Measurements from ENCODE around the gene PPP2R1B. TPM values are rescaled to one million over a fixed set of nuclear protein-coding genes. Genes with fewer than 3 reads are reported as not detected.

The PPP2R1B gene
- total and polyA plus RNA-seq, 4 donors: 33.2 to 316 (median 52.5) TPM

- H3K9ac ChIP-seq (ENCODE audit: low read depth in 1 of 2, low read length in 2 of 2): no peak overlapping the region
- H3K4me3 ChIP-seq (ENCODE audit: low read depth in 1 of 3, low read length in 3 of 3): no peak overlapping the region
- no peak for DNase-seq (ENCODE audit: low spot score)
- TF ChIP-seq HNF4A (conservative IDR thresholded peaks at IDR 0.05) (no peak), MAX (IDR thresholded peaks at IDR 0.05) (no peak), JUND (IDR thresholded peaks at IDR 0.05) (no peak), ATF3 (IDR thresholded peaks at IDR 0.05) (no peak), HNF4G (IDR thresholded peaks at IDR 0.05) (no peak), GABPA (IDR thresholded peaks at IDR 0.05 in 1 of 2, conservative IDR thresholded peaks at IDR 0.05 in 1 of 2) (no peak), SP1 (IDR thresholded peaks at IDR 0.05) (no peak), CTCF (IDR thresholded peaks at IDR 0.05; ENCODE audit: low read depth, low read length, missing input control) (no peak), REST (IDR thresholded peaks at IDR 0.05) (no peak), FOXA1 (IDR thresholded peaks at IDR 0.05) (no peak), YY1 (IDR thresholded peaks at IDR 0.05) (no peak), EGR1 (IDR thresholded peaks at IDR 0.05; ENCODE audit: low read depth in 2 of 2) (no peak)
- H3K4me1 ChIP-seq (ENCODE audit: control insufficient read depth in 4 of 4, insufficient read depth in 4 of 4, low read length in 3 of 4): no peaks in the 10 kb centered on the region
- H3K9me3 ChIP-seq (ENCODE audit: control insufficient read depth in 4 of 4, low read length in 3 of 4): no peaks in the 10 kb centered on the region
- peaks cover 0 to 53% (median 39%) of the 10 kb centered on the region in 4 donors for H3K36me3 ChIP-seq (ENCODE audit: control insufficient read depth in 4 of 4, insufficient read depth in 3 of 4, low read depth in 1 of 4, low read length in 3 of 4)
- WGBS: 96% methylated on average over 1 of the region's 1 CpG
- H3K27me3 ChIP-seq (ENCODE audit: control insufficient read depth in 4 of 4, insufficient read depth in 4 of 4, low read length in 3 of 4): no peaks in the 10 kb centered on the region
- no peak overlapping the region for H3K27ac ChIP-seq (ENCODE audit: low read depth in 1 of 2, low read length in 2 of 2)
These were observed 66.5 kb downstream of the PPP2R1B start for GRCh38 chr11:111699579-111700156.

GRCh38 chr11:111698852-111699559 is 67.2 kb downstream of the PPP2R1B start:
- Histone ChIP-seq H3K9me3 (ENCODE audit: control insufficient read depth in 4 of 4, low read length in 3 of 4) (no peaks in the 10 kb centered on the region), H3K27me3 (ENCODE audit: control insufficient read depth in 4 of 4, insufficient read depth in 4 of 4, low read length in 3 of 4) (no peaks in the 10 kb centered on the region), H3K4me1 (ENCODE audit: control insufficient read depth in 4 of 4, insufficient read depth in 4 of 4, low read length in 3 of 4) (no peaks in the 10 kb centered on the region), H3K9ac (ENCODE audit: low read depth in 1 of 2, low read length in 2 of 2) (no peak overlapping the region), H3K4me3 (ENCODE audit: low read depth in 1 of 3, low read length in 3 of 3) (no peak overlapping the region), H3K27ac (ENCODE audit: low read depth in 1 of 2, low read length in 2 of 2) (no peak overlapping the region), H3K36me3 (ENCODE audit: control insufficient read depth in 4 of 4, insufficient read depth in 3 of 4, low read depth in 1 of 4, low read length in 3 of 4) (peaks cover 0 to 46% (median 33%) of the 10 kb centered on the region in 4 donors)
- TF ChIP-seq HNF4G (IDR thresholded peaks at IDR 0.05) (no peak), FOXA1 (IDR thresholded peaks at IDR 0.05) (no peak), YY1 (IDR thresholded peaks at IDR 0.05) (no peak), ATF3 (IDR thresholded peaks at IDR 0.05) (no peak), SP1 (IDR thresholded peaks at IDR 0.05) (no peak), FOXA2 (IDR thresholded peaks at IDR 0.05) (no peak), GABPA (IDR thresholded peaks at IDR 0.05 in 1 of 2, conservative IDR thresholded peaks at IDR 0.05 in 1 of 2) (no peak), JUND (IDR thresholded peaks at IDR 0.05) (no peak), RAD21 (IDR thresholded peaks at IDR 0.05) (no peak), TAF1 (conservative IDR thresholded peaks at IDR 0.05) (no peak)
- DNase-seq (ENCODE audit: low spot score): no peak
- WGBS: 95% methylated on average over 3 of the region's 3 CpGs

Measured in liver (tissue), 9 donors.